Adrenal gland (tissue), 12 donors: Measurements from ENCODE around the gene CXCL5. TPM values are rescaled to one million over a fixed set of nuclear protein-coding genes. Genes with fewer than 3 reads are reported as not detected.

Experiments used
- DNase-seq, 7 donors: peaks; one replicate each; pipeline ENCODE4 v3.0.0-alpha.2; 2019 to 2020
- H3K27ac ChIP-seq, 5 donors: fragments of 200-600 bp; sonication (generic) in 4 of 5; 1 replicate in 3 of 5; 2 replicates in 2 of 5; pipeline versions ENCODE4 v1.5.1 to v1.8.0; 2016 to 2020; ENCODE audit warnings: mild to moderate bottlenecking in 1 of 5
- H3K27me3 ChIP-seq: fragments of 200-600 bp; 2 replicates; pipeline ENCODE4 v1.8.0; 2021
- H3K36me3 ChIP-seq, 2 donors: fragments of 200-600 bp; replicated peaks in 1 of 2; 1 replicate in 1 of 2; 2 replicates in 1 of 2; pipeline versions ENCODE4 v1.5.1 to v1.8.0; 2018 to 2022
- H3K4me1 ChIP-seq, 2 donors: fragments of 200-600 bp; replicated peaks in 1 of 2; 1 replicate in 1 of 2; 2 replicates in 1 of 2; pipeline versions ENCODE4 v1.5.1 to v1.8.0; 2018 to 2021
- H3K4me3 ChIP-seq, 4 donors: fragments of 200-600 bp; sonication (generic) in 3 of 4; one replicate each; pipeline ENCODE4 v1.5.1; 2016 to 2018
- H3K9me3 ChIP-seq, 3 donors: fragments of 200-600 bp; sonication (generic) in 1 of 3; replicated peaks in 1 of 3; 1 replicate in 2 of 3; 2 replicates in 1 of 3; pipeline versions ENCODE4 v1.5.1 to v1.8.0; 2016 to 2021
- CTCF ChIP-seq, 6 experiments: fragments of 450-650 bp in 4 of 6; fragments of 200-600 bp in 2 of 6; sonication (generic) in 1 of 6; IDR thresholded peaks; 1 replicate in 5 of 6; 2 replicates in 1 of 6; pipeline versions ENCODE4 v1.5.1 to v1.8.0; 2016 to 2021; ENCODE audit warnings: antibody characterized with exemption in 6 of 6, mild to moderate bottlenecking in 2 of 6, moderate library complexity in 1 of 6
- POLR2A ChIP-seq, 2 donors: fragments of 450-650 bp; IDR thresholded peaks; one replicate each; pipeline ENCODE4 v1.6.1; 2017; ENCODE audit warnings: antibody characterized with exemption in 2 of 2, mild to moderate bottlenecking in 2 of 2, moderate library complexity in 1 of 2
- WGBS, 4 donors: extraction: QIAGEN DNeasy Blood & Tissue Kit in 2 of 4; methylation state at CpG; one replicate each; pipeline versions ENCODE4 v1.1.5 to v1.1.7; 2013 to 2017; 5-methylcytosine and 5-hydroxymethylcytosine counted together
- intact Hi-C, 2 donors: fragments of 100-400 bp; cut with DNase I; formaldehyde crosslinking; loops; one replicate each; pipeline versions ENCODE4 v1.14.1 to v1.15.0; 2022 to 2023
- polyA plus RNA-seq, 3 donors: library from polyadenylated mRNA; stranded (reverse); fragments of 200-250 nt in 2 of 3; fragments of 350-450 nt in 1 of 3; fragmentation: Illumina TruSeq in 1 of 3; extraction: RNeasy Lipid Tissue Mini Kit (QIAGEN cat#74804) in 1 of 3; gene quantifications; one replicate each; pipeline ENCODE4 v1.2.3, GENCODE V29; 2013 to 2014
- total RNA-seq, 9 donors: library from RNA; depleted of rRNA in 4 of 9; stranded (reverse); fragments of >200 nt in 4 of 9; fragments of 120-200 nt in 1 of 9; fragmentation: NEBNext Ultra II Directional in 1 of 9; extraction: Animal tissue kit (Norgen Biotek cat#: 25700) in 1 of 9; gene quantifications; one replicate each; pipeline versions ENCODE4 v1.1.0 to v1.2.4, GENCODE V29; 2013 to 2023
- donor health status: healthy with polysubstance abuse.
- donor health status: Bipolar disorder and iron deficiency.
- donor health status: DM: yes; HTN: yes; CAD: no.
- donor health status: DM: no; HTN: no; CAD: no.
- donor health status: DM: no; HTN: no; CAD: no.
- donor health status: DM: yes; HTN: yes; CAD: no.

Gene CXCL5
- total and polyA plus RNA-seq, 12 donors: 0.03 to 0.41 (median 0.09) TPM; not detected in 9

GRCh38 chr4:74012130-74012529 is 13.7 kb upstream of the CXCL5 start:
- no peak for DNase-seq
- TF ChIP-seq POLR2A (IDR thresholded peaks at IDR 0.05) (no peak), CTCF (IDR thresholded peaks at IDR 0.05) (no peak)
- Histone ChIP-seq H3K4me1 (no peaks in the 10 kb centered on the region), H3K27ac (no peak overlapping the region), H3K36me3 (no peaks in the 10 kb centered on the region), H3K9me3 (no peaks in the 10 kb centered on the region), H3K27me3 (no peaks in the 10 kb centered on the region), H3K4me3 (no peak overlapping the region)
- intact Hi-C loops: no loop called here
- WGBS, 4 donors: 65 to 73% (median 68%) methylated on average over 4 of the region's 4 CpGs

GRCh38 chr4:74009307-74009706 is 10.8 kb upstream of the CXCL5 start:
- no peak for DNase-seq
- Histone ChIP-seq H3K27ac (no peak overlapping the region), H3K9me3 (no peaks in the 10 kb centered on the region), H3K4me1 (no peaks in the 10 kb centered on the region), H3K27me3 (no peaks in the 10 kb centered on the region), H3K36me3 (no peaks in the 10 kb centered on the region), H3K4me3 (no peak overlapping the region)
- intact Hi-C loops: no loop called here
- TF ChIP-seq POLR2A (IDR thresholded peaks at IDR 0.05): no peak
- TF ChIP-seq CTCF (IDR thresholded peaks at IDR 0.05): no peak
- WGBS, 4 donors: 76 to 85% (median 83%) methylated on average over 3 of the region's 3 CpGs

- TF ChIP-seq POLR2A (IDR thresholded peaks at IDR 0.05) (no peak), CTCF (IDR thresholded peaks at IDR 0.05) (no peak)
- Histone ChIP-seq H3K4me1 (no peaks in the 10 kb centered on the region), H3K27me3 (no peaks in the 10 kb centered on the region), H3K4me3 (no peak overlapping the region), H3K36me3 (no peaks in the 10 kb centered on the region), H3K9me3 (no peaks in the 10 kb centered on the region), H3K27ac (no peak overlapping the region)
- intact Hi-C loops: no loop called here
- WGBS, 4 donors: 44 to 77% (median 70%) methylated on average over 2 of the region's 2 CpGs
- no peak for DNase-seq
Observed at GRCh38 chr4:74006009-74006476, 7.6 kb upstream of the CXCL5 start.

GRCh38 chr4:74005528-74005927 is 7.1 kb upstream of the CXCL5 start:
- TF ChIP-seq CTCF (IDR thresholded peaks at IDR 0.05) (no peak), POLR2A (IDR thresholded peaks at IDR 0.05) (no peak)
- H3K36me3 ChIP-seq: no peaks in the 10 kb centered on the region
- H3K9me3 ChIP-seq: no peaks in the 10 kb centered on the region
- no peak overlapping the region for H3K4me3 ChIP-seq
- DNase-seq: no peak
- H3K4me1 ChIP-seq: no peaks in the 10 kb centered on the region
- no peaks in the 10 kb centered on the region for H3K27me3 ChIP-seq
- intact Hi-C loops: no loop called here
- no peak overlapping the region for H3K27ac ChIP-seq
- WGBS, 4 donors: 50 to 67% (median 54%) methylated on average over 3 of the region's 3 CpGs
